ENCODE results near the gene ABHD2.

GRCh38 chr15:89155656-89156055, 67.4 kb downstream of the ABHD2 start:
- TF ChIP-seq CTCF (IDR thresholded peaks at IDR 0.05; ENCODE audit: low read depth, low read length, poor library complexity, severe bottlenecking): no peak
- TF ChIP-seq EZH2phosphoT487 (IDR thresholded peaks at IDR 0.05; ENCODE audit: borderline replicate concordance, low read length): no peak

Measured in DOHH2 (cell line).